Gastrocnemius medialis (tissue), 4 donors: ENCODE measurements around the gene CD244. TPM values are rescaled to one million over a fixed set of nuclear protein-coding genes. Genes with fewer than 3 reads are reported as not detected.

Source experiments
- ATAC-seq, 2 donors: fragments of 150-250 bp; one replicate each; pipeline ENCODE4 v1.9.1; 2016
- DNase-seq, 2 donors: peaks; one replicate each; pipeline ENCODE4 v3.0.0-alpha.2; 2019
- H3K27ac ChIP-seq, 4 donors: fragments of 200-600 bp; sonication (generic); 1 replicate in 1 of 4; 2 replicates in 3 of 4; pipeline ENCODE4 v1.5.1; 2016 to 2018; ENCODE audit warnings: mild to moderate bottlenecking in 2 of 4, moderate library complexity in 1 of 4
- H3K27me3 ChIP-seq, 3 donors: fragments of 200-600 bp; sonication (generic) in 2 of 3; 1 replicate in 1 of 3; 2 replicates in 2 of 3; pipeline versions ENCODE4 v1.5.1 to v1.6.0; 2016 to 2019; ENCODE audit warnings: mild to moderate bottlenecking in 1 of 3, moderate library complexity in 1 of 3
- H3K36me3 ChIP-seq, 2 donors: fragments of 200-600 bp; sonication (generic) in 1 of 2; one replicate each; pipeline ENCODE4 v1.5.1; 2017 to 2018
- H3K4me1 ChIP-seq, 2 donors: fragments of 200-600 bp; sonication (generic) in 1 of 2; one replicate each; pipeline ENCODE4 v1.5.1; 2016 to 2017; ENCODE audit warnings: mild to moderate bottlenecking in 2 of 2
- H3K4me3 ChIP-seq, 4 donors: fragments of 200-600 bp; sonication (generic) in 3 of 4; 1 replicate in 1 of 4; 2 replicates in 3 of 4; pipeline ENCODE4 v1.5.1; 2016 to 2019; ENCODE audit warnings: mild to moderate bottlenecking in 2 of 4
- H3K9me3 ChIP-seq, 3 donors: fragments of 200-600 bp; sonication (generic) in 2 of 3; 1 replicate in 1 of 3; 2 replicates in 2 of 3; pipeline ENCODE4 v1.5.1; 2016 to 2019
- POLR2A ChIP-seq, 2 donors: fragments of 450-650 bp; IDR thresholded peaks; one replicate each; pipeline ENCODE4 v1.6.1; 2017; ENCODE audit warnings: antibody characterized with exemption in 2 of 2, mild to moderate bottlenecking in 2 of 2, moderate library complexity in 2 of 2
- in situ Hi-C, 4 donors: fragments of 200-750 bp; cut with MboI; loops; one replicate each; pipeline versions ENCODE4 v1.15.0 to v1.8.0; 2017; ENCODE audit warnings: low sequenced_read_pairs in 4 of 4
- intact Hi-C: fragments of 100-400 bp; cut with DNase I; formaldehyde crosslinking; loops from one replicate; pipeline ENCODE4 v1.15.1; 2023; ENCODE audit warnings: low total_unique reads
- total RNA-seq, 4 donors: library from RNA; depleted of rRNA; stranded (reverse); fragments of >200 nt; gene quantifications; one replicate each; pipeline versions ENCODE4 v1.1.0 to v1.2.3, GENCODE V29; 2016
- TF ChIP-seq, protein P1 (sequence below), 5 experiments: fragments of 450-650 bp in 3 of 5; fragments of 200-600 bp in 2 of 5; sonication (generic) in 2 of 5; IDR thresholded peaks in 4 of 5; conservative IDR thresholded peaks in 1 of 5; 1 replicate in 4 of 5; 2 replicates in 1 of 5; pipeline ENCODE4 v1.5.1; 2016 to 2019; ENCODE audit warnings: antibody characterized with exemption in 5 of 5, mild to moderate bottlenecking in 3 of 5, moderate library complexity in 3 of 5

Gene CD244
- total RNA-seq, 4 donors from 2014 or later = not detected

DNA sequence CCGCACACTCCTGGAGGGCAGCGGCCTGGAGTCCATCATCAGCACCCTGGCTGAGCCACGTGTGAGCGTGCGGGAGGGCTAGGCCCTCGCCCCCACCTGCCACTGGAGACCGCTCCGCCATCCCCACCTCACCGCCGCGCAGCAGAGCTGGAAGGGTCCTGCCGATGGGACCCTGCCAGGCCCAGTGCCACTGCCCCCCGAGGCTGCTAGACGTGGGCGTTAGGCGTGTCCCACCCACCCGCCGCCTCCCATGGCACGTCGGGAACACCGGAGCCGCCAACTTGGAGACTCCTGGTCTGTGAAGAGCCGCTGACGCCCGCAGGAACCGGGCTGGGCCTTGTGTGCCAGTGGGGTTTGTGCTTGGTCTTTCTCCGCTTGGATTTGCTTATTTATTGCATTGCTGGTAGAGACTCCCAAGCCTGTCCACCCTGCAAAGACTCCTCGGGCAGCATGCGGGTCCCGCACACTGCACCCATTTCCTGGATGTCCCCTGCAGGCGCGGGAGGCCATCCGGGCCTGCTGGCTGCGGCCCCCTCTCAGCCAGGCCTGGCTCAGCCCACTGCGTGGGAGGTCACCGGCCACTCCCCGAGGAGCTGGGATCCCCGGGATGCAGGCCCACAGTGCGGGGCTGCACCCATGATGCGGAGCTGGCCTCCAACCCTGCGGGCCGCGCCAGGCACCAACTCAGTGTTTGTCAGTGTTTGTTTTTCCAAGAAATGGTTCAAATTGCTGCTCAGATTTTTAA is 60.7 kb downstream of the CD244 start:
- Histone ChIP-seq H3K4me1 (no peaks in the 10 kb centered on the region), H3K27ac (no peak overlapping the region), H3K36me3 (no peaks in the 10 kb centered on the region), H3K9me3 (no peaks in the 10 kb centered on the region), H3K27me3 (no peaks in the 10 kb centered on the region), H3K4me3 (no peak overlapping the region)
- TF ChIP-seq, protein P1, sequence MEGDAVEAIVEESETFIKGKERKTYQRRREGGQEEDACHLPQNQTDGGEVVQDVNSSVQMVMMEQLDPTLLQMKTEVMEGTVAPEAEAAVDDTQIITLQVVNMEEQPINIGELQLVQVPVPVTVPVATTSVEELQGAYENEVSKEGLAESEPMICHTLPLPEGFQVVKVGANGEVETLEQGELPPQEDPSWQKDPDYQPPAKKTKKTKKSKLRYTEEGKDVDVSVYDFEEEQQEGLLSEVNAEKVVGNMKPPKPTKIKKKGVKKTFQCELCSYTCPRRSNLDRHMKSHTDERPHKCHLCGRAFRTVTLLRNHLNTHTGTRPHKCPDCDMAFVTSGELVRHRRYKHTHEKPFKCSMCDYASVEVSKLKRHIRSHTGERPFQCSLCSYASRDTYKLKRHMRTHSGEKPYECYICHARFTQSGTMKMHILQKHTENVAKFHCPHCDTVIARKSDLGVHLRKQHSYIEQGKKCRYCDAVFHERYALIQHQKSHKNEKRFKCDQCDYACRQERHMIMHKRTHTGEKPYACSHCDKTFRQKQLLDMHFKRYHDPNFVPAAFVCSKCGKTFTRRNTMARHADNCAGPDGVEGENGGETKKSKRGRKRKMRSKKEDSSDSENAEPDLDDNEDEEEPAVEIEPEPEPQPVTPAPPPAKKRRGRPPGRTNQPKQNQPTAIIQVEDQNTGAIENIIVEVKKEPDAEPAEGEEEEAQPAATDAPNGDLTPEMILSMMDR (IDR thresholded peaks at IDR 0.05 in 4 of 5, conservative IDR thresholded peaks at IDR 0.05 in 1 of 5) = no peak
- no peak for TF ChIP-seq POLR2A (IDR thresholded peaks at IDR 0.05)
- intact Hi-C loops (no loop called here), in situ Hi-C loops (no loop called here)
- ATAC-seq (no peak), DNase-seq (no peak)

DNA sequence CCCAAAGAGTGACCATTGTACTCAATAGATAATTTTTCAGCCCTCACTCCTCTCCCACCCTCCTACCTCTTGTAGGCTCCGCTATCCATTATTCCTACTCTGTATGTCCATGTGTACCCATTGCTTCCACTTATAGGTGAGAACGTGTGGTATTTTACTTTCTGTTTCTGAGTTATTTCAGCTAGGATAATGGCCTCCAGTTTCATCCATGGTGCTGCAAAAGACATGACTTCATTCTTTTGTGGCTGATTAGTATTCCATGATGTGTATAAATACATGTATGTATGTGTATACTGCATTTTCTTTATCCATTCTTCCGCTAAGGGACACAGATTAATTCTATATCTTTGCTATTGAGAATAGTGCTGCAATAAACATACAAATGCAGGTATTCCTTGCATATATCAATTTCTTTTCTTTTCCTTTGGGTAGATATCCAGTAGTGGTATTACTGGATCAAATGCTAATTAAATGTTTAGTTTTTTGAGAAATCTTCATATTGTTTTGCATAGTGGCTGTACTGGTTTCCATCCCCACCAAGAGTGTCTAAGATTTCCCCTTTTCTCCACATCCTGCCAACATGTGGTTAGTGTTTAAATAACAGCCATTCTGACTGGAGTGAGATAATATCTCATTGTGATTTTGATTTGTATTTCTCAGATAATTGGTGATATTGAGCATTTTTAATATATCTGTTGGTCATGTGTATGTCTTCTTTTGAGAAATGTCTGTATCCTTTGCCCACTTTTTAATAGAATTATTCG is 61.9 kb downstream of the CD244 start:
- Histone ChIP-seq H3K4me1 (no peaks in the 10 kb centered on the region), H3K27me3 (no peaks in the 10 kb centered on the region), H3K9me3 (no peaks in the 10 kb centered on the region), H3K27ac (no peak overlapping the region), H3K36me3 (no peaks in the 10 kb centered on the region), H3K4me3 (no peak overlapping the region)
- intact Hi-C loops (no loop called here), in situ Hi-C loops (no loop called here)
- DNase-seq = no peak
- TF ChIP-seq, protein P1 (IDR thresholded peaks at IDR 0.05 in 4 of 5, conservative IDR thresholded peaks at IDR 0.05 in 1 of 5) = no peak
- no peak for TF ChIP-seq POLR2A (IDR thresholded peaks at IDR 0.05)
- no peak for ATAC-seq

DNA sequence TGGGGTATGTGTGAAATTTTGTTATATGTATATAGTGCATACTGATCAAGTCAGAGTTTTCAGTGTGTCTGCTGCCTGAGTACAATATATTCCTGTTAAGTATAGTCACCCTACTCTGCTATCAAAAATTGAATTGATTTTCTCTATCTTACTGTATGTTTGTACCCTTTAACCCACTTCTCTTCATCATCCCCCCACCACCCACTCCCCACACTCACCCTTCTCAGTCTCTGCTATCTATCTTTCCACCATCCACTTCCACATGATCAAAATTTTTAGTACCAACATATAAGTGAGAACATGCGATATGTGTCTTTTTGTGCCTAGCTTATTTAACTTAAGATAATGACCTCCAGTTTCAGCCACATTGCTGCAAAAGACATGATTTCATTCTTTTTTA is 62.5 kb downstream of the CD244 start:
- DNase-seq (no peak), ATAC-seq (no peak)
- no peaks in the 10 kb centered on the region for H3K36me3 ChIP-seq
- in situ Hi-C loops = no loop called here
- TF ChIP-seq, protein P1 (IDR thresholded peaks at IDR 0.05 in 4 of 5, conservative IDR thresholded peaks at IDR 0.05 in 1 of 5) = no peak
- no peak overlapping the region for H3K27ac ChIP-seq
- no peaks in the 10 kb centered on the region for H3K4me1 ChIP-seq
- H3K27me3 ChIP-seq = no peaks in the 10 kb centered on the region
- intact Hi-C loops = no loop called here
- H3K4me3 ChIP-seq = no peak overlapping the region
- no peaks in the 10 kb centered on the region for H3K9me3 ChIP-seq

DNA sequence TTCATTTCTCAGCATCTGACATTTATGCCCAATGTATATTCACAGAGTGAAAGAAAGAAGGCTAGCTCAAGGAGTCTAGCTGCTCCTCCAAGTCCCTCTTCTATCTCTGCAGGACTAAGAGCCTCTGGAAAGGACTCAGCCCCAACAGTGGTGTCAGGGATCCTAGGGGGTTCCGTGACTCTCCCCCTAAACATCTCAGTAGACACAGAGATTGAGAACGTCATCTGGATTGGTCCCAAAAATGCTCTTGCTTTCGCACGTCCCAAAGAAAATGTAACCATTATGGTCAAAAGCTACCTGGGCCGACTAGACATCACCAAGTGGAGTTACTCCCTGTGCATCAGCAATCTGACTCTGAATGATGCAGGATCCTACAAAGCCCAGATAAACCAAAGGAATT is 63.0 kb downstream of the CD244 start:
- no peaks in the 10 kb centered on the region for H3K36me3 ChIP-seq
- in situ Hi-C loops = no loop called here
- H3K9me3 ChIP-seq = no peaks in the 10 kb centered on the region
- ATAC-seq = no peak
- no peak overlapping the region for H3K27ac ChIP-seq
- no peak for TF ChIP-seq POLR2A (IDR thresholded peaks at IDR 0.05)
- TF ChIP-seq, protein P1 (IDR thresholded peaks at IDR 0.05 in 4 of 5, conservative IDR thresholded peaks at IDR 0.05 in 1 of 5) = no peak
- no peaks in the 10 kb centered on the region for H3K4me1 ChIP-seq
- H3K27me3 ChIP-seq = no peaks in the 10 kb centered on the region
- H3K4me3 ChIP-seq = no peak overlapping the region
- intact Hi-C loops = no loop called here
- DNase-seq = no peak
